SKM-1 (cell line): ENCODE data around the gene FAM229A.
"Not testable (repeated sequence)": the region's sequence is repeated elsewhere in the genome, so short reads cannot be mapped to it uniquely, and the experiment has no call there.

ENCODE experiments used
- DNase-seq: peaks from one replicate; lab custom pipeline; 2025; ENCODE audit not compliant: unreplicated experiment; lab: John Stamatoyannopoulos, UW

The FAM229A gene

DNA sequence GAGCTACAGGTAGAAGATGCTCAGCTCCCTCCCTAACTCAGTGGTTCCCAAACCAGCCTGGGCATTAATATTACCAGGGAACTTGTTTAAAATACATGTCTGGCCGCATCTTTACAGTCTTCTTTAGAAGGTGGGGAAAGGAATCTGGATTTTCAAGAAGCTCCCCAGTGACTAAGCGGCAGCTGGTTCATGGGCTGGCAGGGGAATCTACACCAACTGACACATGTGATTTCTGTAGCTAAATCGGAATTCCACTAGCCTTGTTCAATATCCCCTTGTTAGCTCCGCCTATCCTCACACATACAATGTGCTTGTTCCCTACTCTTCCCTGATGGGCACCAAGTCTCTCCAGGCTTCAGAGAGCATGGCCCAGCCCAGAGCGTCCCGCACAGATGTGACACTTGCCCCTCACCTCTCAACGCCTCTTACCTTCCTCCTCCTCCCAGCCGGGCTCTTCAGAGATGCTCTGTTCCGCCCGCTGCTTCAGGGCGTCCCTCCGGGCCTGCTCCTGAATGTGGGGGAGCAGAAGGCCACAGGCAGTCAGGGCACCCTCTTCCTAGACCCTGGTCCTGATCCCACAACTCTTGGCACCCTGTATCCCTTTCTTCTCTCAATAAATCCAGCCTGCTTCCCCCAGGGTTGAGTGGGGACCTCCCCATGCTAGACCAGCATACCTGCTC lies 15.4 kb upstream of the FAM229A start:
- DNase-seq, result no peak

DNA sequence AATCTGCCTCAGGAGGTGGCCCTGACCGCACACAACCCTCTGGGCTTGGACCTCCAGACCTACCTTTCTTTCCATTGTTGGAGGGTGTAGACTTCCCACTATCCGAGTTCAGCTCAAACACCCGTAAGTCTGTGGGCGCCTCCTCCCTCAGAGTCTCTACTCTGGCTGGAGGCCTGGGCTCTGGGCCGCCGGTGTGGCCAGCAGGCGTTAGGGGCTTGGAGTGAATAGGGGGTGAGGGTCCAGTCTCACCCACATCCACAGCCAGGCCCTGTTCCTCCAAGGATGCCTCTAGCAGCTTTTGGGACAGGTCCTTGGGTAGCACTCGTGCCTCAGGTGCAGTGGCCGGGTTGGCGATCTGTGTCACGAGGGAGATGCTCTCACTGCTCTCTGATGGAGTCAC lies 13.9 kb upstream of the FAM229A start:
- no peak for DNase-seq

DNA sequence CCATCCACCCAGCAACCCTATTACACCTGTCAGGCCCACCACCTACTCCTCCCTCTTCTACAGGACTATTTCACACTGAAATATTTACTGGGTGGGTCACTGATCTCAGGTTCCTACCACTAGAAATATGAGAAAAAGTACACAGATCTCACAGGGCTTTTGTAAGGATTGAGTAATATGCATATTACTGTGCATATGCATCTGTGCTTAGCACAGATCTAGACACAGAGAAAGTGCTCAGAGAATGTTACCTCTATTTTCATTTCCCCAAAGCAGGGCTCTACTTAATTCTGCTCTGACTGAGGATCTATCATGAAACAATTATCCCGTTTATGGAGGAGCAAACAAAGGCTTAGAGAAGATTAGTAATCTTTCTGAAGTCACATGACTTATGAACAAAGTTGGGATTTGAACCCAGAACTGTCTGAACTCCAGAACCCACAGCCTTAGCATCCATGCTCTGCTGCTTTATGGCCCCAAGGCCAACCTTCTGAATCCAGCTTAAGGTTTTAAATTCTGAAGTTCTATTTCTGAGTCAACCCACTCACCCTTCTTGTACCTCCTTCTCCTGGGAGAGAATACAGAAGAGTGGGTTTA lies 11.8 kb upstream of the FAM229A start:
- no peak for DNase-seq

DNA sequence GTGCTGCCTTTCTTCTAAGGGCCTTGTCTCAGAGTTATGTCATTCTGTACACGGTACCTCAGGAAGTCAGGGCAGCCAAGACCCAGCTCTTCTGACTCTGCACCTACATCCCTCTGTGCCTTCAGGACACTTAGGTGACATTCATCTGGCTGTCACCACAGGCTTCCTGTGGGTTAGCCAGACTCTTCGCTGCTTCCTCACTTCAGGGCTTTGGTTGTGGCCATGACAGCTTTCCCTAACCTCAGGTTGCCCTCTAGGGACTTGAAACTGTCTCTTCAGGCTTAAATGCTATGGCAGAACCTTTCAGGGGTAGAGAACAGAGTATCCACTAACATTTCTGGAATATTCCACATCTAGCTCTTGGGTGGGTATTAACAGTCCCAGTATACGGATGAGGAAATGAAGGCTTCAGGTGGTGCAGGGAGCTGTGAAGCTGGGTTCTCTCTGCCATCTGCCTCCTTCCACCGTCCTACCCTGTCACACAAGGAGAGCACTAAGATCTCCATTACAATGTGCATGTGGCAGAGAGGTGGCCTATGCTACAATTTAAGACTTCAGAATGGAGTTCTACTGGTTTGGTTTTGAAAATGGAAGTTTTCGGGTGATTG lies 10.0 kb upstream of the FAM229A start:
- DNase-seq, result peak; percentile 80

DNA sequence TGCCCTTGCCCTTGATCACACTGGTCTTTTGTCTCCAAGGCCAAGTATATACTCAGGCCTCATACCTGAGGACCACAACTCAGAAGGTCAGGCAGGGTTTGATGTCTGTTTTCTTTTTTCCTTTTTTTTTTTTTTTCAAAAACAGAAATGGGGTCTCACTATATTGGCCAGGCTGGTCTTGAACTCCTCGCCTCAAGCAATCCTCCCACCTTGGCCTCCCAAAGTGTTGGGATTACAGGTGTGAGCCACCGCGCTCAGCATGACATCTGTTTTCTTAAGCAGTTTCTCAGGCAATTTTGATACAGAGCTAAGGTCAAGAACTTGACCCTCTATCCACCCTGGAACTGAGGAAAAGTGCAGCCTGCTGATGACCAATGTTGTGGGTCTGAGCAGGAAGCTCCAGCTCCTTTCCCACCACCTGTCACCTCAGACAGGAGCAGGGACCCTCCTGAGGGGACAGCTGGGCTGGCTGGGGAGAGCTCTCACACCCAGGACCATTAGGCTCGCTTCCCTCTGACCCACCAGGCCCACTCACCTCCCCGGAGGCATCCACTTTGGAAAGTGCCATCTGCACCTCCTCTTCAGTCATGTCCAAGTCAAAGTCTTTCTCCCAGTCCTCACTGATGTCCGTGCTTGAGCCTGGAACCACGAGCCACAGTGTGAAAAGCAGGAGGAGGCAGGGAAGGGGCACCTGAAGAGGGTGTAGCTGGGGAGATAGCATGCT lies 5.8 kb upstream of the FAM229A start:
- DNase-seq, result no peak

DNA sequence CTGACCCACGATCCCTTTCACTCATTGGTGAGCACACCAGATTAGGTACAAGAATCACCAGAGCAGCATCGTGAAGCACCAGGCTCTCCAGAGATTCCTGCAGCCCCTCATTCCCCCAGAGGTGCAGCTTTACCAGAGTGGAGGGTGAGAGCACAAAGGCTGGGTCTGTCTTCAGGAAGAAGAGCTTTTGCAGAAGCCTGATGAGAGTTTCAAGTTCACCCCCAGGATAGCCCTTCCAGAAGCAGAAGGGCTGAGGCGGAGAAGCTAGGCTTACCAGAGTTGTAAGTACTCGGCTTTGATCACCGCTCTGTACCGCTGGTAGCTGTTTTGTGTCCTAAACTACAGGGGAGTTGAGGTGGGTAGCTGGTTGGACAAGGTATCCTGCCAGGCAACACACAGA lies 3.2 kb upstream of the FAM229A start:
- no peak for DNase-seq

DNA sequence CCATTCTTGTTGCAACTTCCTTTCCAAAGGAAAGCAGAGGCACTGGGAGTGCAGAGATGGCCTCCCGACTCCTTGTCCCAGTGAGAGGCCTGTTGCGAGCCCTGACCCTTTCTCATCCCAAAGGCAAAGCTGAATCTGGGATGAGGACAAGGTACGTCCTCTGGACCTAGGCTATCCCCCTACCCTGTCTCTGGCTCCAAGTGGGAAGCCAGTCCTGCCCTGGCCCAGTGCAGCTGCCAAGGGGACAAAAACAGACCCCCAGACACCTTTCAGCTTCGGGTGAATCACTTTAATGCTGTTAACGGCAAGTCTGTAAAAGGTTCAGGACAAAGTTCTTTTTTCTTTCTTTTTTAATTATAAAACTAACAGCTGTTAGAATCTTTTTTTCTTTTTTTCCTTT lies 2.6 kb upstream of the FAM229A start:
- DNase-seq, result no peak

DNA sequence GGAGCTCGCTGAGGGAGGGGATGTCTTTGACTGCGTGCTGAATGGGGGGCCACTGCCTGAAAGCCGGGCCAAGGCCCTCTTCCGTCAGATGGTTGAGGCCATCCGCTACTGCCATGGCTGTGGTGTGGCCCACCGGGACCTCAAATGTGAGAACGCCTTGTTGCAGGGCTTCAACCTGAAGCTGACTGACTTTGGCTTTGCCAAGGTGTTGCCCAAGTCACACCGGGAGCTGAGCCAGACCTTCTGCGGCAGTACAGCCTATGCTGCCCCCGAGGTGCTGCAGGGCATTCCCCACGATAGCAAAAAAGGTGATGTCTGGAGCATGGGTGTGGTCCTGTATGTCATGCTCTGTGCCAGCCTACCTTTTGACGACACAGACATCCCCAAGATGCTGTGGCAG lies 1.4 kb upstream of the FAM229A start:
- no peak for DNase-seq

DNA sequence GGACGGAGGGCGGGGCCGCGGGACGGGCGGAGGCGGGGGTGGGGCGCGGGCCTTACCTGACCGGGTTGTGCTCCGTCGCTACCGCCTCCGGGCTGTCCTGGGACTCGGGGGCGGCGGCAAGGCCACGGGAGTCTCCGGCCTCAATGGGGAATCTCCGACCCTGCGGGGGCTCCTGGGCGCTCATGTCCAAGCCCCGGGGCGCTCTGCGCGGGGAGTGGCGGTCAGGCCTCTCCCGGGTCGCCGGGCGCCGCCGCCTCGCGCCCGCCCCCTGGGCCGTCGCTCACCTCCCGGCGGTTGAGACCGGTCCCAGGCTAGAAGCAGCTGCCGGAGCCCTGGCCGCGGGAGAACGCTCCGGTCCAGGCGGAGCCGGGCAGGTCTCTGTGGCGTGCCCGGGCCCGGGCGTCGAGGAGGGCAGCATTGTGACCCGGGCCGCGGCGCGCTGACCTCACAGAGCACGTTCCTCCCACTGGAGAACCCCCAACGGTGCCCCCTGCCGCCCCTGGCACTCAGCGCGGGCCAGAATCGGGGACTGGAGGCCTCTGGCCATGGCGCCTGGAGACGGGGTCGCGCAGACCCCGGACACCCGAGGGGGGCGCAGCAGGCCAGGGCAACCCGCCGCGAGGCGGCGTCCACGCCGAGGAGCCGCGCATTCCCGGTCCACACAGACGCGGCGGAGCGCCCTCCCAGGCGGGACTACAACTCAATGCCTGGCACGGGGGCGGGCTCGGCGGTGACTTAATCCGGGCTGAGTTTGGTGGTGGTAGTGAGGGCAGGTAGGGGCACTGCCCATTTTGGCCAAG lies 411 bp downstream of the FAM229A start:
- DNase-seq, result no peak

DNA sequence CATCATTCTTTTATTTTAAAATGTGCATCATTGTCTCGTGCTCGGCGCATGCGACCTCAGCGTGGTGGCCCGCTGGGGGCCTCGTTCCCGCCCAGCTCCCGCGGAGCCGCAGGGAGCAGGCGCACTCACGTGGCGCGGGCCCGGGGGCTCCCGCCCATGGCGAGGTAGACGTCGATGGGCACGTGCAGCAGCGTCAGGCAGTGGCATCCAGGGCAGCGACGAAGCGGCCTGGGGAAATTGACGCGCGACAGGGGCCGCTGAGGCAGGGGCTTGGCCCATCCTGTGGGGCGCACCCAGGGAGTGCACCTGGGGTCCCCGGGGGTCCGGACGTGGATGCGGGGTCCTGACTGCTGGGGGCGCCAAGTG lies 994 bp downstream of the FAM229A start:
- no peak for DNase-seq

DNA sequence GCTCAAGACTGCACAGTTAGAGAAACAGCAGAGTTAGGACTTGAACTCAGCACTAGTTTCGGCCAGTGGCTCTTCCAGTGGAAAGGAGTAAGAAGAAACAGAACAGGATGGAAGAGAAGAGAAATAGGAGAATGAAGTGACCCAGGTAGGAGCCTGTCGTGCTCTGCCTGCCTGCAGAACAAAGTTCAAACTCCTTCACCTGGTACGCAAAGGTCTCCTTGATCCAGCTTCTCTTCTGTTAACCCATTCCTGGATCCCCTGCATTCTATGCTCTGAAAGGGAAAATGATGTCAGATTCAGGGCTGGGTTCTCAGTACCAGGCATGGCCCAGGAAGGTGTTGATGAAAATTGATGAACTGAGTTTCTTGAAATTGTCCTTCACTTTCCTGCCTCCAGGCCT lies 3.9 kb downstream of the FAM229A start:
- no peak for DNase-seq

DNA sequence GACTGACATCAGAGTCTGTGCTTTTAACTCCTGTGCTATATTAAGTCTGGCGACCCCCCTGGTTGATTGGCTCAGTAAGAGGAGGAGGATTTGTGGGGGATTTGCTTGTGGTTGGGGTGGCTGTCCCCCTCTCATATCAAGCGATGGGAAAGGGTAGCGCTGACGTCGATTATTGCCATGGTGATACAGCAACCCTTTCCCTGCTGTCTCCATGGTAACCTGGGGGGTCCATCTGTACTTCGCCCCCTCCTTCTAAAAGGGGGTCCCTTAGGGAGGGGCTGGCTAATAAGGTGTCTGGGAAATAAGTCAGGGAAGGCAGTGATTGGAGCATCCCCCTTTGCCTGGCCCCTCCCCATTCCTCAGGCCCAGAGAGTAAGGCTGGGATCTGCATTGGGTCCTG lies 4.7 kb downstream of the FAM229A start:
- no peak for DNase-seq

DNA sequence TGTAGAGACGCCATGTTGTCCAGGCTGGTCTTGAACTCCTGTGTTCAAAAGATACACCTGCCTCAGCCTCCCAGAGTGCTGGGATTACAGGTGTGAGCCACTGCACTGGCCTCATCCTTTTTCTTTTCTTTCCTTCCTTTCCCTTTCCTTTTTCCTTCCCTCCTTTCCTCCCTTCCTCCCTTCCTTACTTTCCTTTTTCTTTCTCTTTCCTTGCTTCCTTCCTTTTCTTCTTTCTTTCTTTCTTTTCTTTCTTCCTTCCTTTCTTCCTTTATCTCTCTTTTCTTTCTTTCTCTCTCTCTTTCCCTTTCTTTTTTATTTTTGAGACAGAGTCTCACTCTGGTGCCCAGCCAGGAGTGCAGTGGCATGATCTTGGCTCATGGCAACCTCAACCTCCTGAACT lies 5.8 kb downstream of the FAM229A start:
- DNase-seq, result no peak

DNA sequence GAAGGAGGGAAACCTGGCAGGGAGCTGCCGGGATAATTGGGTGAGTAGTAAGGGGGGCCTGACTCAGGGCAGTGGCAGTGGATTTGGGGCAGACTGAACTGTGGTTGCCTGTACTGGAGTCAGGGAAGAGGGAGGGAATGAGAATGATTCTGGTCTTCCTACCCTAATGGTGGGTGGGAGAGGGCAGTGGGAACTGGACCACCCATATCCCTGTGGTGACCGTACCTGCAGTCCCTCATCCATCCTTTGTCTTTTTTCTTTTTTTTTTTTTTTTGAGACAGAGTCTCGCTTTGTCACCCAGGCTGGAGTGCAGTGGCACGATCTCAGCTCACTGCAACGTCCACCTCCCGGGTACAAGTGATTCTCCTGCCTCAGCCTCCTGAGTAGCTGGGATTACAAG lies 6.5 kb downstream of the FAM229A start:
- not testable (repeated sequence) for DNase-seq

DNA sequence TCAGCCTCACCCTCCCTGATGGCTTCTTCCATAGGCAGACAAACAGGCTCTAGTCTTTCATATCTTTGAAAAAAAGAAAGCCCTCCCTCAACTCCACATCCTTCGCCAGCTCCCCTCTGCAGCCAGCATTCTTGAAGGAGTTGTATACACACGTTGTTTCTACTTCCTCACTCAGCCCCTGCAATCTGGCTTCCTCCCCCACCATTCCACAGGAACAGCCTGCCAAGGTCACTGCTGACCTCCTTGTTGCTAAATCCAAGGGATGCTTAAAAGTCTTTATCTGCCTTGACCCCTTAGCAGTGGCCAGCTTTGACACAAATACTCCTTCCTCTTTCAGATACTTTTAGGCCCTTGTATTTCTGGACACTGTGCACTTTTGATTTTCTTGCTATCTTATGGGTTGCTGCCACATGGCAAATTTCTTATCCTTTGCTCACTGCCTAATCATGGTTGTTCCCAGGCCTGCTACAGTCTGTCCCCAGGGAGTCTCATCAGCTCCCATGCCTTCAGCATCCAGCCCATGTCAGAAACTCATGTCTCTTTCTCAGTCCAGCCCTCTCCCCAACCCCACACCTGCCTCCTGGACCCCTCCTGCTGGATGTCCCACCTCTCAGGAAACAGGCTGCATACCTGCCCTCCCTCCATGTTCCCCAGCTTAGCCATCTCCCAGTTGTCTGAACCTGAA lies 8.3 kb downstream of the FAM229A start:
- DNase-seq, result no peak

DNA sequence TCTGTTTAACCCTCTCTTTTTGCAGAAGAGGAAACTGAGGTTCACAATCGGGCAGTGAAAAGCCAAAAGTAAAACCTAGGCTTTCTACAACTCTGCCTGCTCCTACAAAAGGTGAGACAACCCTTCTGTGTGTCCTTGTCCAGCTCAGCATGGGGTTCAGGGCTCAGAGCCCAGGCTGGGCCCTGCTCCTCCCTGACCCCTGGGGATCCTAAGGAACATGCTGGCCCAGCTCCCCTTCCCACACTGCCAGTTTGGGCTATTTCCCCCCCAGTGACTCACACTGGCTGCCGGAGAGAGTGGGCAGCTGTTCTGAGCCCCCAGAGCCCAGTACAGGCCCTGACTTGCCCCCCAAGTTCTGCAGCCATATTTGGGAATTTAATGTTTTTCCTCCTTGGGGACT lies 8.9 kb downstream of the FAM229A start:
- DNase-seq, result no peak

DNA sequence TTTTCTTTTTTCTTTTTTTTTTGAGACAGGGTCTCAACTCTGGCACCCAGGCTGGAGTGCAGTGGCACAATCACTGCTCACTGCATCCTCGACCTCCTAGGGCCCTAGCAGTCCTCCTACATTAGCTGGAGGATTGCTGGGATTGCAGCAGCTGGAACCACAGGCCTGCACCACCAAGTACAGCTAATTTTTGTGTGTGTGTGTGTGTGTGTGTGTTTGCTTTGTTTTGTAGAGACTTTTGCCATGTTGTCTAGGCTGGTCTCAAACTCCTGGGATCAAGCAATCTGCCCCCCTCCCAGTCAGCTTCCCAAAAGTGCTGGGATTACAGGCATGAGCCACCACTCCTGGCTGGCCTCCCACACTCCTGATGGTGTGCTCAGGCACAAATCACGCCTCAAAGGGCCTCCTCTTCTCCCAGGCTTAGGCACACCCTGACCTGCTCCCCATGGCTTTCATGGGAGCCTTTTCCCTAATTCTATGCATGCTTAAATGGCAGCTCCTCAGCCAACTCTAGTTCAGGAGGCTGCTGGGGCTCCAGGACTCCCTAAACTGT lies 9.4 kb downstream of the FAM229A start:
- no peak for DNase-seq

DNA sequence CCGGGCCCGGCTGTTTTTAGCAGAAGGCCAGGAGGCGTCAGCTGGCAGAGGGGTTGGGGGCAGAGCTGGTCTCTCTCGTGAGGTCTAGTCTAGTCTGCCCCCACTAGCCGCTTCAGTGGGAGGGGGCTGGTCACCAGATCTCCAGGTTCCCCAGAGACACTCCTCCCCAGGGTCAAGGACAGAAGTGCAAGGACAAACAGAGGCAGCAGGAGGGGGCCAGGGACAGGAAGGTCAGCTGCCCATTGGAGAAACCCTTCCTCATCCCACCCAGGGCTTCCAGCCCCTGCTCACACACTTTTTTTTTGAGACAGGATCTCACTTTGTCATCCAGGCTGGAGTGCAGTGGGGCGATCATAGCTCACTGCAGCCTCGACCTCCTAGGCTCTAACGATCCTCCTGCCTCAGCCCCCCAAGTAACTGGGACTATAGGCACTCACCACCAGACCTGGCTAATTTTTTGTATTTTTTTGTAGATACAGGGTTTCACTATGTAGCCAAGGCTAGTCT lies 10.0 kb downstream of the FAM229A start:
- DNase-seq, result no peak

DNA sequence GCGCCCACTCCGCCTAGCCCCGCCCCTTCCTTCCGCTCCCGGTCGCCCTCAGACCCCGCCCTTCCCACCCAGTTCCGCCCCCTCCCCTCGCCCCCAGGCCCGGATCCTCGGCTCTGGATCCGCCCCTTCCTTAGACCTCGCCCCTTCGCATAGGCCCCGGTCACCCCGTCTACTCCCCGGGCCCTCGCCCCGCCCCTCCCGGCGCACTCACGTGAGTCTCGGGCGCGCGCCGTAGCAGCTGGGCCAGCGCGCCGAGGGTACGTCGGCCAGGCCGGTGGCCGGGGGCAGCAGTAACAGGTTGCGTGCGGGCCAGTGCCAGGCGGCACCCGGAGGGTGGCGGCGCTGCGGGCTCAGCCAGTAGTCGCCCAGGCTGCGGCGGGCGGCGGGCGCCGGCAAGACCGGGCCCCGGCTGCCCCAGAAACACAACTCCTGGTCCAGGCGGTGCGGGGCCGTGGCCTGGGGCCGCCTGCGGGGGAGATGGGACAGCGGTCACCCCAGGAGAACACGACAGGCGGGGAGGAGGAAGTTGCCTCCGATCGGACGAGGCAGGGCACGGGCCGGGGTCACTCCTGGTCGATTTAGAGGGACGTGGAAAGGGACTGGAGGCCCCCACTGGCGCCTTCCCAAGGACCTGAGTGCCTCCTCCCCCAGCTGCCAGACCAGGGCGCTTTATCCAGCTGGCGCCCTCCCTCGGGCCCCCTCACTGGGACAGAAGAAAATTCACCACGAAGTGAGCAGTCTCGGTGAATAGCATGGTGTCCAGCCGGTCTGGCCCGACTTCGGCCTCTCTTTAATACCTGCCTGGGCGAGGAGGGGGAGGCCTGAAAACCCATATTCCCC lies 10.7 kb downstream of the FAM229A start:
- peak; percentile 62 for DNase-seq
